Lung (tissue), 12 donors: Measurements from ENCODE around the gene TOR1AIP2. TPM values are rescaled to one million over a fixed set of nuclear protein-coding genes. Genes with fewer than 3 reads are reported as not detected.
"Not testable (repeated sequence)": the region's sequence is repeated elsewhere in the genome, so short reads cannot be mapped to it uniquely, and the experiment has no call there.

Experiments
- ATAC-seq: fragments of 200-7000 bp; cut with Tn5 transposase; one replicate; pipeline ENCODE4 v1.9.1; 2020; ENCODE audit warnings: moderate number of reproducible peaks; ENCODE audit not compliant: insufficient read depth, low FRiP score
- DNase-seq, 3 donors: peaks; one replicate each; pipeline ENCODE4 v3.0.0-alpha.2; 2013 to 2017
- H3K27ac ChIP-seq, 2 donors: one replicate each; pipeline ENCODE4 v1.5.1; 2013; ENCODE audit warnings: mild to moderate bottlenecking in 2 of 2, moderate library complexity in 2 of 2, control low read depth in 1 of 2, inconsistent platforms in 1 of 2, low read depth in 1 of 2, low read length in 1 of 2
- H3K27me3 ChIP-seq, 3 donors: one replicate each; pipeline ENCODE4 v1.5.1; 2013; ENCODE audit warnings: low read length in 2 of 3; ENCODE audit not compliant: control insufficient read depth in 3 of 3, insufficient read depth in 3 of 3
- H3K36me3 ChIP-seq, 4 donors: one replicate each; pipeline ENCODE4 v1.5.1; 2013; ENCODE audit warnings: low read length in 4 of 4, mild to moderate bottlenecking in 1 of 4, moderate library complexity in 1 of 4; ENCODE audit not compliant: control insufficient read depth in 4 of 4, insufficient read depth in 4 of 4
- H3K4me1 ChIP-seq, 5 donors: one replicate each; pipeline ENCODE4 v1.5.1; 2013; ENCODE audit warnings: low read length in 5 of 5, mild to moderate bottlenecking in 2 of 5, moderate library complexity in 1 of 5; ENCODE audit not compliant: control insufficient read depth in 5 of 5, insufficient read depth in 5 of 5
- H3K4me3 ChIP-seq: one replicate; pipeline ENCODE4 v1.5.1; 2013; ENCODE audit warnings: mild to moderate bottlenecking, control low read depth, moderate library complexity
- H3K9ac ChIP-seq, 2 donors: one replicate each; pipeline ENCODE4 v1.5.1; 2013; ENCODE audit warnings: low read length in 2 of 2, control low read depth in 1 of 2; ENCODE audit not compliant: insufficient read depth in 1 of 2
- H3K9me3 ChIP-seq, 4 donors: one replicate each; pipeline ENCODE4 v1.5.1; 2013; ENCODE audit warnings: low read length in 3 of 4, mild to moderate bottlenecking in 1 of 4, moderate library complexity in 1 of 4; ENCODE audit not compliant: control insufficient read depth in 4 of 4, insufficient read depth in 3 of 4
- CTCF ChIP-seq: IDR thresholded peaks from 2 replicates; pipeline ENCODE4 v1.5.1; 2012; ENCODE audit warnings: mild to moderate bottlenecking; ENCODE audit errors: control extremely low read depth, extremely low read depth
- WGBS, 2 donors: extraction: QIAGEN DNeasy Blood & Tissue Kit; methylation state at CpG; one replicate each; pipeline ENCODE4 v1.1.7; 2013; 5-methylcytosine and 5-hydroxymethylcytosine counted together
- polyA plus RNA-seq, 2 donors: library from polyadenylated mRNA; stranded (reverse); fragments of 200-250 nt; gene quantifications; one replicate each; pipeline ENCODE4 v1.2.1, GENCODE V29; 2013
- total RNA-seq, 2 donors: library from RNA; depleted of rRNA in 1 of 2; stranded (reverse); fragments of >200 nt in 1 of 2; gene quantifications; one replicate each; pipeline ENCODE4 v1.2.1, GENCODE V29; 2014 to 2021
- donor health status: control.
- donor health status: control.
- donor health status: Bipolar disorder and iron deficiency.
- donor health status: healthy.
- donor health status: DM: yes; HTN: yes; CAD: no.

The TOR1AIP2 gene
- total and polyA plus RNA-seq, 4 donors = 10.1 to 118 (median 51.6) TPM

DNA sequence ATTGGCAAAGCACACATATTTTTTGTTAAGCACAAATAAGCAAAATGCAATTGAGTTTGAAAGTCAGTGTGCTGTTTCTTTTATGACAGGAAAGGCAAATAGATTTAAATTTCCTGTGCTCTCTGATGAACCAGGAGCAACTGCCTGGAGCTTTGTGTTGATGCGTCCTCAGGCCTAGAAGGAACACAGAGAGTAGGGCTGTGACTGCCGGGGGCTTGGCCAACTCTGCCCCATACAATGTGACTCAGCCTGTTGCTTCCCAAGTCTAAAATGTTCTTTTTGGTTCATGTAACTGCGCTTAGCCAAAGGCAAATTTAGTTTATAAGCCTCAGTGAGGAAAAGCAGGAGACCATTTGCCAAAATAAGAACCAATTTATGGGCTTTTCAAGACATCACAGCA, 37.5 kb downstream of the TOR1AIP2 start:
- Histone ChIP-seq H3K9ac (no peak overlapping the region), H3K4me3 (no peak overlapping the region), H3K36me3 (peaks cover 0 to 11% (median 5%) of the 10 kb centered on the region in 4 donors), H3K27ac (no peak overlapping the region), H3K4me1 (no peaks in the 10 kb centered on the region), H3K27me3 (no peaks in the 10 kb centered on the region), H3K9me3 (no peaks in the 10 kb centered on the region)
- ATAC-seq = no peak
- WGBS, 2 donors = 79 to 84% methylated on average over 3 of the region's 3 CpGs
- TF ChIP-seq CTCF = no peak
- DNase-seq = no peak

- not testable (repeated sequence) for H3K27ac ChIP-seq, H3K27me3 ChIP-seq, H3K9me3 ChIP-seq, H3K36me3 ChIP-seq, DNase-seq, H3K4me3 ChIP-seq, ATAC-seq, H3K4me1 ChIP-seq, H3K9ac ChIP-seq
- 98% methylated on average over 37 to 38 of the region's 38 CpGs for WGBS, 2 donors
Observed at GRCh38 chr1:179836686-179837445, 40.7 kb downstream of the TOR1AIP2 start.

GRCh38 chr1:179831852-179832699, 45.5 kb downstream of the TOR1AIP2 start:
- no peak for ATAC-seq

More at GRCh38 chr1:179831852-179832699, 45.5 kb downstream of the TOR1AIP2 start:
- no peak overlapping the region for H3K27ac ChIP-seq
- no peak overlapping the region for H3K9ac ChIP-seq
- no peaks in the 10 kb centered on the region for H3K27me3 ChIP-seq
- H3K36me3 ChIP-seq = peaks cover 0 to 1% (median 0%) of the 10 kb centered on the region in 4 donors
- no peak for TF ChIP-seq CTCF
- H3K9me3 ChIP-seq = no peaks in the 10 kb centered on the region
- H3K4me1 ChIP-seq = peaks cover 0 to 2% (median 0%) of the 10 kb centered on the region in 5 donors
- WGBS, 2 donors = 62 to 66% methylated on average over 9 of the region's 9 CpGs
- no peak for DNase-seq
- no peak overlapping the region for H3K4me3 ChIP-seq
